ENCODE measurements around the gene LAMA1.

DNA sequence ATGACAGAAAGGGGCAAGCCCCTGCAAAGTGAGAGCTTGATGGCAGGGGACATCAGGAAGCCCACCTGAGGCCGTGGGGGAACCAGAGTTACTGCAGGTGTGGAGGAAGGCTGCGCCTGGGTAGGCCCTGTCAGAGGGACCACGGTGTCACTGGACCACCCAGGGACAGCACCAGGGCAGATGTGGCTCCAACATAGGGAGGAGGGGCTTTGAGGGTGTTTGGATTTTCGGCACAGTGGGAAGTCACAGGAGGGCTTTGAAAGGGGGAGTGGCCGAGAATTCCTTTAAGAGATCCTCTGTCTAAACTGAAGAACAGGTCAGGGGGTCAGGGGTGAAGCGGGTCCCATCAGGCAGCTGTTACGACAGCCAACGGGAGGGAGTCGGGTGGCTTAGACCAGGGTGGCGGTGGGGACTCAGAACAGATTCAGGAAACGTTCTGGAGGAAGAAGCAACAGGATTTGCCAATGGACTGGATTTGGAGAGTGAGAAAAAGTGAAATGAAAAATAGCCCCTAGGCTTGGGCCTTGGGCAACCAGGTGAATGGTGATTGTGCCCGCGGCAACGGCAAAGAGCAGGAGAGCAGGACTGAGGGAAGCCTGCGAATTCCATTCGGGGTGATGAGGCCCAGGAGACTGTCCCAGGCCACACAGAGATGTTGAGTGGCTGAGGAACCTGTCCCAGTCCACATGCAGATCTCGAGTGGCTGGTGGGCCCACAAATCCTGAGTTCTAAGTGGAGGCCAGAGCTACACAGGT is 166.1 kb downstream of the LAMA1 start:
- TF ChIP-seq MXI1 (conservative IDR thresholded peaks at IDR 0.05; ENCODE audit: poor library complexity, severe bottlenecking): no peak
- no peak for TF ChIP-seq RAD21 (conservative IDR thresholded peaks at IDR 0.05)
- TF ChIP-seq, protein P1, sequence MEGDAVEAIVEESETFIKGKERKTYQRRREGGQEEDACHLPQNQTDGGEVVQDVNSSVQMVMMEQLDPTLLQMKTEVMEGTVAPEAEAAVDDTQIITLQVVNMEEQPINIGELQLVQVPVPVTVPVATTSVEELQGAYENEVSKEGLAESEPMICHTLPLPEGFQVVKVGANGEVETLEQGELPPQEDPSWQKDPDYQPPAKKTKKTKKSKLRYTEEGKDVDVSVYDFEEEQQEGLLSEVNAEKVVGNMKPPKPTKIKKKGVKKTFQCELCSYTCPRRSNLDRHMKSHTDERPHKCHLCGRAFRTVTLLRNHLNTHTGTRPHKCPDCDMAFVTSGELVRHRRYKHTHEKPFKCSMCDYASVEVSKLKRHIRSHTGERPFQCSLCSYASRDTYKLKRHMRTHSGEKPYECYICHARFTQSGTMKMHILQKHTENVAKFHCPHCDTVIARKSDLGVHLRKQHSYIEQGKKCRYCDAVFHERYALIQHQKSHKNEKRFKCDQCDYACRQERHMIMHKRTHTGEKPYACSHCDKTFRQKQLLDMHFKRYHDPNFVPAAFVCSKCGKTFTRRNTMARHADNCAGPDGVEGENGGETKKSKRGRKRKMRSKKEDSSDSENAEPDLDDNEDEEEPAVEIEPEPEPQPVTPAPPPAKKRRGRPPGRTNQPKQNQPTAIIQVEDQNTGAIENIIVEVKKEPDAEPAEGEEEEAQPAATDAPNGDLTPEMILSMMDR (IDR thresholded peaks at IDR 0.05; ENCODE audit: poor library complexity, severe bottlenecking): no peak

Data from neural cell (in vitro differentiated cells).